Gastrocnemius medialis (tissue), 4 donors: ENCODE data around the gene STPG1.

ENCODE experiments used
- POLR2A ChIP-seq, 2 donors: fragments of 450-650 bp; IDR thresholded peaks; one replicate each; pipeline ENCODE4 v1.6.1; 2017; ENCODE audit warnings: antibody characterized with exemption in 2 of 2, mild to moderate bottlenecking in 2 of 2, moderate library complexity in 2 of 2
- TF ChIP-seq, protein P1 (sequence below), 5 experiments: fragments of 450-650 bp in 3 of 5; fragments of 200-600 bp in 2 of 5; sonication (generic) in 2 of 5; IDR thresholded peaks in 4 of 5; conservative IDR thresholded peaks in 1 of 5; 1 replicate in 4 of 5; 2 replicates in 1 of 5; pipeline ENCODE4 v1.5.1; 2016 to 2019; ENCODE audit warnings: antibody characterized with exemption in 5 of 5, mild to moderate bottlenecking in 3 of 5, moderate library complexity in 3 of 5

GRCh38 chr1:24416666-24417391 is 3.2 kb upstream of the STPG1 start:
- TF ChIP-seq, protein P1, sequence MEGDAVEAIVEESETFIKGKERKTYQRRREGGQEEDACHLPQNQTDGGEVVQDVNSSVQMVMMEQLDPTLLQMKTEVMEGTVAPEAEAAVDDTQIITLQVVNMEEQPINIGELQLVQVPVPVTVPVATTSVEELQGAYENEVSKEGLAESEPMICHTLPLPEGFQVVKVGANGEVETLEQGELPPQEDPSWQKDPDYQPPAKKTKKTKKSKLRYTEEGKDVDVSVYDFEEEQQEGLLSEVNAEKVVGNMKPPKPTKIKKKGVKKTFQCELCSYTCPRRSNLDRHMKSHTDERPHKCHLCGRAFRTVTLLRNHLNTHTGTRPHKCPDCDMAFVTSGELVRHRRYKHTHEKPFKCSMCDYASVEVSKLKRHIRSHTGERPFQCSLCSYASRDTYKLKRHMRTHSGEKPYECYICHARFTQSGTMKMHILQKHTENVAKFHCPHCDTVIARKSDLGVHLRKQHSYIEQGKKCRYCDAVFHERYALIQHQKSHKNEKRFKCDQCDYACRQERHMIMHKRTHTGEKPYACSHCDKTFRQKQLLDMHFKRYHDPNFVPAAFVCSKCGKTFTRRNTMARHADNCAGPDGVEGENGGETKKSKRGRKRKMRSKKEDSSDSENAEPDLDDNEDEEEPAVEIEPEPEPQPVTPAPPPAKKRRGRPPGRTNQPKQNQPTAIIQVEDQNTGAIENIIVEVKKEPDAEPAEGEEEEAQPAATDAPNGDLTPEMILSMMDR (IDR thresholded peaks at IDR 0.05 in 4 of 5, conservative IDR thresholded peaks at IDR 0.05 in 1 of 5), result no peak
- no peak for TF ChIP-seq POLR2A (IDR thresholded peaks at IDR 0.05)
